HFFc6 (cell line): Measurements from ENCODE around the gene NIBAN1. TPM values are rescaled to one million over a fixed set of nuclear protein-coding genes. Genes with fewer than 3 reads are reported as not detected.

Source experiments
- DNase-seq: peaks from one replicate; pipeline ENCODE4 v3.0.0-alpha.2; 2018
- H3K27ac Mint-ChIP-seq: 2 replicates; pipeline ENCODE4 v1.8.0; 2020; ENCODE audit warnings: mild to moderate bottlenecking, mixed read lengths
- H3K27me3 Mint-ChIP-seq: 2 replicates; pipeline ENCODE4 v1.8.0; 2021; ENCODE audit warnings: mild to moderate bottlenecking, moderate library complexity, mixed read lengths; ENCODE audit not compliant: insufficient read depth
- H3K36me3 Mint-ChIP-seq: 2 replicates; pipeline ENCODE4 v1.8.0; 2021; ENCODE audit warnings: low read depth, mixed read lengths
- H3K4me1 Mint-ChIP-seq: 2 replicates; pipeline ENCODE4 v1.8.0; 2020; ENCODE audit warnings: low read depth, mixed read lengths
- H3K4me3 Mint-ChIP-seq: 2 replicates; pipeline ENCODE4 v1.8.0; 2020; ENCODE audit warnings: mild to moderate bottlenecking, moderate library complexity, mixed read lengths
- H3K9me3 Mint-ChIP-seq: 2 replicates; pipeline ENCODE4 v1.8.0; 2020; ENCODE audit warnings: mild to moderate bottlenecking, mixed read lengths
- CTCF ChIP-seq: fragments of 200-600 bp; sonication (generic); IDR thresholded peaks from 2 replicates; pipeline ENCODE4 v1.5.0; 2021; ENCODE audit warnings: antibody characterized with exemption, mild to moderate bottlenecking
- total RNA-seq, 6 experiments: library from RNA; stranded (reverse); fragmentation: NEBNext Ultra II Directional; extraction: Animal tissue kit (Norgen Biotek cat#: 25700); gene quantifications; 2 replicates in 1 of 6; 3 replicates in 5 of 6; pipeline ENCODE4 v1.2.3, GENCODE V29; 2021

Gene NIBAN1
- total RNA-seq, 6 experiments from 2014 or later = 13.2 to 29.8 (median 27.6) TPM

- H3K4me1 Mint-ChIP-seq = peaks cover 13% of the 10 kb centered on the region
- no peaks in the 10 kb centered on the region for H3K9me3 Mint-ChIP-seq
- H3K27me3 Mint-ChIP-seq = peaks cover 4% of the 10 kb centered on the region
- no peak for TF ChIP-seq CTCF
- no peak overlapping the region for H3K4me3 Mint-ChIP-seq
- H3K36me3 Mint-ChIP-seq = peaks cover 8% of the 10 kb centered on the region; the same call in 1 of the 2 replicates
- DNase-seq = no peak
- H3K27ac Mint-ChIP-seq = no peak overlapping the region
Observed at GRCh38 chr1:184935920-184936798, 38.1 kb downstream of the NIBAN1 start.

- no peak overlapping the region for H3K27ac Mint-ChIP-seq
- no peak for TF ChIP-seq CTCF
- DNase-seq = no peak
- peaks cover 10% of the 10 kb centered on the region for H3K4me1 Mint-ChIP-seq
- H3K4me3 Mint-ChIP-seq = no peak overlapping the region
- H3K9me3 Mint-ChIP-seq = no peaks in the 10 kb centered on the region
- H3K27me3 Mint-ChIP-seq = peaks cover 4% of the 10 kb centered on the region
- H3K36me3 Mint-ChIP-seq = peaks cover 8% of the 10 kb centered on the region; the same call in 1 of the 2 replicates
Observed at GRCh38 chr1:184933944-184934343, 40.4 kb downstream of the NIBAN1 start.

- Mint-ChIP-seq H3K4me3 (no peak overlapping the region), H3K36me3 (peaks cover 8% of the 10 kb centered on the region; the same call in 1 of the 2 replicates), H3K4me1 (peaks cover 10% of the 10 kb centered on the region), H3K27me3 (no peaks in the 10 kb centered on the region), H3K27ac (no peak overlapping the region), H3K9me3 (no peaks in the 10 kb centered on the region)
- no peak for DNase-seq
- no peak for TF ChIP-seq CTCF
Observed at GRCh38 chr1:184932319-184932718, 42.0 kb downstream of the NIBAN1 start.

- Mint-ChIP-seq H3K4me1 (peaks cover 10% of the 10 kb centered on the region), H3K4me3 (no peak overlapping the region), H3K36me3 (peaks cover 16% of the 10 kb centered on the region; the same call in 1 of the 2 replicates), H3K9me3 (no peaks in the 10 kb centered on the region), H3K27me3 (no peaks in the 10 kb centered on the region), H3K27ac (no peak overlapping the region)
- no peak for TF ChIP-seq CTCF
- DNase-seq = no peak
Observed at GRCh38 chr1:184931566-184931965, 42.7 kb downstream of the NIBAN1 start.

GRCh38 chr1:184930645-184931044 lies 43.7 kb downstream of the NIBAN1 start:
- DNase-seq = no peak
- TF ChIP-seq CTCF = no peak
- H3K36me3 Mint-ChIP-seq = peaks cover 17% of the 10 kb centered on the region; the same call in 1 of the 2 replicates
- no peak overlapping the region for H3K27ac Mint-ChIP-seq
- peaks cover 10% of the 10 kb centered on the region for H3K4me1 Mint-ChIP-seq
- no peaks in the 10 kb centered on the region for H3K9me3 Mint-ChIP-seq
- H3K4me3 Mint-ChIP-seq = no peak overlapping the region
- H3K27me3 Mint-ChIP-seq = no peaks in the 10 kb centered on the region
